Loucy (cell line): ENCODE measurements around the gene IGFBP4.

Source experiments
- CTCF ChIP-seq: fragments of 200-600 bp; sonication (generic); conservative IDR thresholded peaks from 2 replicates; pipeline ENCODE4 v1.5.1; 2014; ENCODE audit warnings: mild to moderate bottlenecking, antibody characterized with exemption, low read length
- EZH2phosphoT487 ChIP-seq: fragments of 200-600 bp; IDR thresholded peaks from 2 replicates; pipeline ENCODE4 v1.6.1; 2018; ENCODE audit warnings: antibody characterized with exemption, mild to moderate bottlenecking, moderate library complexity, borderline replicate concordance

GRCh38 chr17:40458851-40459482 lies 15.7 kb downstream of the IGFBP4 start:
- TF ChIP-seq CTCF (no peak), EZH2phosphoT487 (no peak)
